Measurements from ENCODE around the gene PADI3.

DNA sequence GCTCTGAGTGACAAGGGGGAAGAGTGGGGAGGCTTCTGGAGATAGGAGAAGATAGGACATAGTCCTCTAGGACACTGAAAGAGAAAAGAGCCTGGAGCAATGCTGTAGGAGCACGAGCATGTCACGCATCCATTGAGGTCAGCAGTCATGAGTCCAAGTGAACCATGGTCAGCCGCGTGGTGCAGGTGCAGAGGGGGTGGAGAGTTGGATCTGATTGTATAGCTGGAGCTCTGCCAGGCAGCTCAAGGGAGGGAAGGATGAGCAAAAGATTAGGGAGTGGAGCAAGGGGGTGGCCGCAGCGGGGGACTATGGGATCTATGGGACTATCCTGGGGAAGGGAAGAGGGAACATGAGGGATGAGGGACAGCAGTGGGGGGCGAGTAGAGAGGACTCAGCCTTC is 30.0 kb upstream of the PADI3 start:
- TF ChIP-seq, protein P1, sequence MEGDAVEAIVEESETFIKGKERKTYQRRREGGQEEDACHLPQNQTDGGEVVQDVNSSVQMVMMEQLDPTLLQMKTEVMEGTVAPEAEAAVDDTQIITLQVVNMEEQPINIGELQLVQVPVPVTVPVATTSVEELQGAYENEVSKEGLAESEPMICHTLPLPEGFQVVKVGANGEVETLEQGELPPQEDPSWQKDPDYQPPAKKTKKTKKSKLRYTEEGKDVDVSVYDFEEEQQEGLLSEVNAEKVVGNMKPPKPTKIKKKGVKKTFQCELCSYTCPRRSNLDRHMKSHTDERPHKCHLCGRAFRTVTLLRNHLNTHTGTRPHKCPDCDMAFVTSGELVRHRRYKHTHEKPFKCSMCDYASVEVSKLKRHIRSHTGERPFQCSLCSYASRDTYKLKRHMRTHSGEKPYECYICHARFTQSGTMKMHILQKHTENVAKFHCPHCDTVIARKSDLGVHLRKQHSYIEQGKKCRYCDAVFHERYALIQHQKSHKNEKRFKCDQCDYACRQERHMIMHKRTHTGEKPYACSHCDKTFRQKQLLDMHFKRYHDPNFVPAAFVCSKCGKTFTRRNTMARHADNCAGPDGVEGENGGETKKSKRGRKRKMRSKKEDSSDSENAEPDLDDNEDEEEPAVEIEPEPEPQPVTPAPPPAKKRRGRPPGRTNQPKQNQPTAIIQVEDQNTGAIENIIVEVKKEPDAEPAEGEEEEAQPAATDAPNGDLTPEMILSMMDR (IDR thresholded peaks at IDR 0.05; ENCODE audit: insufficient read depth, low read length) = no peak
- TF ChIP-seq SPI1 (IDR thresholded peaks at IDR 0.05; ENCODE audit: borderline replicate concordance, low read depth) (no peak), POLR2AphosphoS5 (IDR thresholded peaks at IDR 0.05; ENCODE audit: low read depth) (no peak)
- TF ChIP-seq, protein P2, sequence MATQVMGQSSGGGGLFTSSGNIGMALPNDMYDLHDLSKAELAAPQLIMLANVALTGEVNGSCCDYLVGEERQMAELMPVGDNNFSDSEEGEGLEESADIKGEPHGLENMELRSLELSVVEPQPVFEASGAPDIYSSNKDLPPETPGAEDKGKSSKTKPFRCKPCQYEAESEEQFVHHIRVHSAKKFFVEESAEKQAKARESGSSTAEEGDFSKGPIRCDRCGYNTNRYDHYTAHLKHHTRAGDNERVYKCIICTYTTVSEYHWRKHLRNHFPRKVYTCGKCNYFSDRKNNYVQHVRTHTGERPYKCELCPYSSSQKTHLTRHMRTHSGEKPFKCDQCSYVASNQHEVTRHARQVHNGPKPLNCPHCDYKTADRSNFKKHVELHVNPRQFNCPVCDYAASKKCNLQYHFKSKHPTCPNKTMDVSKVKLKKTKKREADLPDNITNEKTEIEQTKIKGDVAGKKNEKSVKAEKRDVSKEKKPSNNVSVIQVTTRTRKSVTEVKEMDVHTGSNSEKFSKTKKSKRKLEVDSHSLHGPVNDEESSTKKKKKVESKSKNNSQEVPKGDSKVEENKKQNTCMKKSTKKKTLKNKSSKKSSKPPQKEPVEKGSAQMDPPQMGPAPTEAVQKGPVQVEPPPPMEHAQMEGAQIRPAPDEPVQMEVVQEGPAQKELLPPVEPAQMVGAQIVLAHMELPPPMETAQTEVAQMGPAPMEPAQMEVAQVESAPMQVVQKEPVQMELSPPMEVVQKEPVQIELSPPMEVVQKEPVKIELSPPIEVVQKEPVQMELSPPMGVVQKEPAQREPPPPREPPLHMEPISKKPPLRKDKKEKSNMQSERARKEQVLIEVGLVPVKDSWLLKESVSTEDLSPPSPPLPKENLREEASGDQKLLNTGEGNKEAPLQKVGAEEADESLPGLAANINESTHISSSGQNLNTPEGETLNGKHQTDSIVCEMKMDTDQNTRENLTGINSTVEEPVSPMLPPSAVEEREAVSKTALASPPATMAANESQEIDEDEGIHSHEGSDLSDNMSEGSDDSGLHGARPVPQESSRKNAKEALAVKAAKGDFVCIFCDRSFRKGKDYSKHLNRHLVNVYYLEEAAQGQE (IDR thresholded peaks at IDR 0.05; ENCODE audit: insufficient replicate concordance, low read depth) = no peak
